ENCODE data around the gene ACOX3. TPM values are rescaled to one million over a fixed set of nuclear protein-coding genes. Genes with fewer than 3 reads are reported as not detected.

The ACOX3 gene
- total and polyA plus RNA-seq, 9 donors: 10.1 to 32.4 (median 21.3) TPM

GRCh38 chr4:8446122-8446521, 5.6 kb upstream of the ACOX3 start:
- H3K27me3 ChIP-seq: no peaks in the 10 kb centered on the region
- H3K9me3 ChIP-seq: no peaks in the 10 kb centered on the region
- H3K4me3 ChIP-seq: no peak overlapping the region
- TF ChIP-seq EP300 (IDR thresholded peaks at IDR 0.05): no peak
- H3K36me3 ChIP-seq: no peaks in the 10 kb centered on the region
- intact Hi-C loops (cut with DNase I): no loop called here
- 62 to 74% (median 65%) methylated on average over 3 of the region's 3 CpGs for WGBS, 3 donors
- H3K4me1 ChIP-seq (ENCODE audit: insufficient read depth): peaks cover 2% of the 10 kb centered on the region
- no peak overlapping the region for H3K27ac ChIP-seq
- no peak for DNase-seq

GRCh38 chr4:8443801-8444200, 3.3 kb upstream of the ACOX3 start:
- intact Hi-C loops (cut with DNase I): no loop called here
- no peaks in the 10 kb centered on the region for H3K9me3 ChIP-seq

GRCh38 chr4:8442596-8443358, 2.3 kb upstream of the ACOX3 start:
- Histone ChIP-seq H3K27ac (no peak overlapping the region), H3K9me3 (no peaks in the 10 kb centered on the region), H3K4me3 (no peak overlapping the region), H3K27me3 (no peaks in the 10 kb centered on the region), H3K4me1 (ENCODE audit: insufficient read depth) (peaks cover 9% of the 10 kb centered on the region), H3K36me3 (no peaks in the 10 kb centered on the region)
- 57 to 70% (median 58%) methylated on average over 10 of the region's 10 CpGs for WGBS, 3 donors
- intact Hi-C loops (cut with DNase I): no loop called here
- TF ChIP-seq, protein P1, sequence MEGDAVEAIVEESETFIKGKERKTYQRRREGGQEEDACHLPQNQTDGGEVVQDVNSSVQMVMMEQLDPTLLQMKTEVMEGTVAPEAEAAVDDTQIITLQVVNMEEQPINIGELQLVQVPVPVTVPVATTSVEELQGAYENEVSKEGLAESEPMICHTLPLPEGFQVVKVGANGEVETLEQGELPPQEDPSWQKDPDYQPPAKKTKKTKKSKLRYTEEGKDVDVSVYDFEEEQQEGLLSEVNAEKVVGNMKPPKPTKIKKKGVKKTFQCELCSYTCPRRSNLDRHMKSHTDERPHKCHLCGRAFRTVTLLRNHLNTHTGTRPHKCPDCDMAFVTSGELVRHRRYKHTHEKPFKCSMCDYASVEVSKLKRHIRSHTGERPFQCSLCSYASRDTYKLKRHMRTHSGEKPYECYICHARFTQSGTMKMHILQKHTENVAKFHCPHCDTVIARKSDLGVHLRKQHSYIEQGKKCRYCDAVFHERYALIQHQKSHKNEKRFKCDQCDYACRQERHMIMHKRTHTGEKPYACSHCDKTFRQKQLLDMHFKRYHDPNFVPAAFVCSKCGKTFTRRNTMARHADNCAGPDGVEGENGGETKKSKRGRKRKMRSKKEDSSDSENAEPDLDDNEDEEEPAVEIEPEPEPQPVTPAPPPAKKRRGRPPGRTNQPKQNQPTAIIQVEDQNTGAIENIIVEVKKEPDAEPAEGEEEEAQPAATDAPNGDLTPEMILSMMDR (IDR thresholded peaks at IDR 0.05): no peak
- TF ChIP-seq POLR2A (IDR thresholded peaks at IDR 0.05) (no peak), EP300 (IDR thresholded peaks at IDR 0.05) (no peak)
- no peak for DNase-seq

More at GRCh38 chr4:8443801-8444200, 3.3 kb upstream of the ACOX3 start:
- no peak for DNase-seq
- no peaks in the 10 kb centered on the region for H3K27me3 ChIP-seq
- TF ChIP-seq POLR2A (IDR thresholded peaks at IDR 0.05) (no peak), EP300 (IDR thresholded peaks at IDR 0.05) (no peak)
- TF ChIP-seq, protein P1 (IDR thresholded peaks at IDR 0.05): no peak
- no peak overlapping the region for H3K27ac ChIP-seq
- 79 to 84% (median 81%) methylated on average over 6 of the region's 6 CpGs for WGBS, 3 donors
- H3K4me1 ChIP-seq (ENCODE audit: insufficient read depth): peaks cover 3% of the 10 kb centered on the region
- H3K36me3 ChIP-seq: no peaks in the 10 kb centered on the region
- no peak overlapping the region for H3K4me3 ChIP-seq

DNA sequence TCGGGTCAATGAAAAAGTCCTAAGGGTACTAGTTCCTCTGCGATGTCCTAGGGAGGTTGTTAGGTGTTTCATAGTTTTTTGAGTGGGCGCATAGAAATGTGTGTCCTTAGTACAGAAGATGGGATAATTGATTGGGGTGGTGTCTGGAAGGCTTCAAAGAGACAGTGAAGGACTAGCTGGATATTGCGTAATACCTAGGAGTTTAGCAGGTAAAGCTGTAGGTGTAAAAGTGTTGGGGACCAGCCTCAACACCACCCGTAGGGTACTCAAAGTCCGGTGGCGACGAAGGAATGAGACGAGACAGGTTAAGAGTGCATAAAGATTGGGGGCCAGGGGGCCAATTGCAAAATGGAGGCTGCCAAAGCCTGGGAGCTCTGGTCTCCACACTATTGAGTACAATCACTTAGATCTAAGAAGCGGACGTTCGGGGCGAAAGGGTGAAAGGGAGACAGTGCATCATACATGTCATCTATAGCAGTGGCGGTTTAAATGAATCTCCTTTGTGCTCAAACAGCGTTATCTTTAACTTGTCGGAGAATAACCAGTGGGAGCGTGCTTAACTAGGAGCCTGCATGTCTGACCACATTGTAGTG, 1.1 kb upstream of the ACOX3 start:
- H3K36me3 ChIP-seq: no peaks in the 10 kb centered on the region
- no peak overlapping the region for H3K27ac ChIP-seq
- TF ChIP-seq EP300 (IDR thresholded peaks at IDR 0.05) (no peak), POLR2A (IDR thresholded peaks at IDR 0.05) (no peak)
- TF ChIP-seq, protein P1 (IDR thresholded peaks at IDR 0.05): no peak
- peaks cover 11% of the 10 kb centered on the region for H3K4me1 ChIP-seq (ENCODE audit: insufficient read depth)
- WGBS, 3 donors: 31 to 59% (median 42%) methylated on average over 17 of the region's 17 CpGs
- peak overlapping the region; percentile 88 for H3K4me3 ChIP-seq
- intact Hi-C loops (cut with DNase I): no loop called here
- DNase-seq: no peak
- no peaks in the 10 kb centered on the region for H3K27me3 ChIP-seq
- H3K9me3 ChIP-seq: no peaks in the 10 kb centered on the region
